OCI-M1 (cell line): ENCODE data around the gene IFFO2.

Source experiments
- DNase-seq: peaks from one replicate; lab custom pipeline; 2025; lab: John Stamatoyannopoulos, UW

Gene IFFO2

GRCh38 chr1:18936814-18937481, 19.5 kb downstream of the IFFO2 start:
- DNase-seq = no peak

DNA sequence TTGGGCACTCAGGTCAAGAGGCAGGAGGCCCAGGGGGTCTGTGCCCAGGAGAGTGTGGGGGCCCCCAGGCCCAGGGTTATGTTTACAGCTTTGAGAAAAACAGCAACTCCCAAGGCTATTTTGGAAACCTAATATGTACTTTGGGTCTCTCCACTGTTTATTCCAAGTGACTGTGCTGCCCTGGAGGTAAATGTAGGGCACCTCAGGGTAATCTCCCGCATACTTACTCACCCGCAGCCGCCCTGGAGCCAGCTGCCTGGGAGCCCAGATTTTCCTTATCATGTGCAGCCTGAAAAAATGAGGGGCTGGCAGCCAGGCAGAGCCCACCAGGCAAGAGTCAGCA, 20.0 kb downstream of the IFFO2 start:
- DNase-seq = no peak

DNA sequence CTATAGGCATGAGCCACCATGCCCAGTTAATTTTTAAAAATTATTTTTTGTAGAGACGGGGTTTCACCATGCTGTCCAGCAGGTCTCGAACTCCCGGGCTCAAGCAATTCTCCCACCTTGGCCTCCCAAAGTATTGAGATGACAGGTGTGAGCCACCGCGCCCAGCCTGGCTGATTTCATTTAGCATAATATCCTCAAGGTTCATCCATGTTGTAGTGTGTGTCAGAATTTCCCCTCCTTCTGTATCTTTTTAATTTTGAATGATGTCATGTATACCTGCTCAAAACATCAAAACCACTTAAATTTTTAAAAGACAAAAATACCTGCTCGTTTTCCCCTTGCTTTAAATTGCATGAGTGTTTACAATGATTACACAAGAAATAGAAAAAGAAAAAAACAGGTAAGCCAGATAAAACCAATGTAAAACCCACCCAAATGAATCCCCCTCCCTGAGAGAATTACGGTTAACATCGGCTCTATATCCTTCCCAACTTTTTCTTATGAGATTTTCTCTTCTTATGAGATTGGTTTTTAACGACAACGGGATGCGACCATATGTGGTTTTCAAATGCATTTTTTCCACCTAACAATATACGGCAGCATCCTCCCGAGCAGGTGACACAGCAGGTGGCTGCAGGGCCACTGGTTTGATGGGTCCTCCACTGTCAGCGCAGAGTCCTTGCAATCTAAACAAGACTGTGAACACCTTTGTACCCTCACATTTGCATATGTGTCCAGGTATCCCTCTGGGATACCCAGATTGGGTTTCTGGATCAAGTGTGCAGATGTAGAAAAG, 22.1 kb downstream of the IFFO2 start:
- DNase-seq = no peak

DNA sequence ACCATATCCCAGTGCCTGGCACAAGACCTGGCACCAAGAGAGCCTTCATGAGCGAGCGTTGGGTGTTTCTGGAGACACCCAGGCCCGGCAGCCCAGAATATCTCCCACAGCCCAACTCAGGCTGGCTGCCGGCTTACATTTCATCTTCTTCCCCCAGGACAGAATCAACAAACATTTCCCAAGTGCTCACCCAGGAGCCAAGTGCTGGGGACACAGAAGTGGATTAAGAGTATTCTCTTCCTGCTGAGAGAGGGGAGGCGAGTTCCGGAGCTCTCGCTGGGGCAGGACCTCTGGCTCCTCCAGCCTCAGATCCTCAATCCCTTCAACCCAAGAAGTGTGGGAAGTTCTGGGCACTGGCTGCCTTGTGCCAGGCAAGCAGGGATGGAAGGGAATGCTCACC, 23.6 kb downstream of the IFFO2 start:
- no peak for DNase-seq

DNA sequence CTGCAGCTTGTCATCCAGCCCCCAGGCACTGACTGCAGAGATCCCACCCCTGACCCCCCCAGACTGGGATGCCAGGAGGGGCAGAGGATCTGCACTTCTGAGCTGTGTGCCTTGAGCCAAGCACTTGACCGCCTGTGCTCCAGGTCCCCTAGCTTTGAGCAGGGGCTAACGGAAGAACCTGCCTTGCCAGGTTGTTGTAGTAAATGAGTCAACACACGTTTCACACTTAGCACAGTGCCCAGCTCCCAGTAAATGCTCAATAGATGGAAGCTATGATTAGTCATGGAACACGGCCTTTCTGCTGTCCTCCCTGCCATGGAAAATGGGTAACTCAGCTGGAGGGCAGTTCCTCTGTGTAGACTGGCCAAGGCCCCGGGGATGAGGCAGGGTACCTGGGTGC, 24.1 kb downstream of the IFFO2 start:
- no peak for DNase-seq

DNA sequence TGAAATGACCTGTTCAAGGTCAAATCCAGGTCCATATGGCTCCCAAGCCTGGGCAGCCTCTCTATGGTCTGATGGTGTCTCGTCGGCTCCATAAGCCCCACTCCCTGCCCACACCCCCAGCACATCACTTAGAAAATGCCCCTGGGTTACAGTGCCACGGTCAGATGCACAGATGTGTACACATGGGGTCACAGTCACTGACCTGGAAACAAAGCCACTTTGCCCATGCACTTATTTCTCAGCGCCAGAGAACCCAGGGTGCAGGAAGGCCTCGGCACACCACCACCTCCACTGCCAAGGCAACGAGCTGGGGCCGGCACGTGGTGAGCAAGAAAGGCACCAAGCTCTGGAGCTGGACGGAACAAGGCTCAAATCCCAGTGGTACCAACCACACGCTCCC, 24.7 kb downstream of the IFFO2 start:
- no peak for DNase-seq

GRCh38 chr1:18929686-18930085, 26.8 kb downstream of the IFFO2 start:
- no peak for DNase-seq

GRCh38 chr1:18928985-18929384, 27.5 kb downstream of the IFFO2 start:
- DNase-seq = no peak

DNA sequence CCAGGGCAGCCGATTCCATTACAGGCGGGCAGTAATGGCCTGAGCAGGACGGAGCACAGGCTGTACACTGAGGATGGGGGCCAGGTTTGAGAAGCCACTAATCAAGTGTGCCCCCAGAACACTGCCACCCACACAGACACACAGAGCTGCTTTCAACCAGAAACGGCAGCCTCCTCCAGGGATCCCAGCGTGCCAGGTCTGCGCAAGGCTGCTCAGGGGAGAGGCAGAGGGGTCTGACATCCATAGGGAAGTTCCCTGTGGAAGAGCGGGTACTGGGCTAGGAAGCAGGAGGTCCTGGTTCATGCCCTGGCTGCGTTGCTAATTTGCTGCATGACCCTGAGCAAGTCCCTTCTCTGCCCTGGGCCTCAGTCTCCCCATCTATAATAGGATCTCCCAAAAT, 28.1 kb downstream of the IFFO2 start:
- no peak for DNase-seq

DNA sequence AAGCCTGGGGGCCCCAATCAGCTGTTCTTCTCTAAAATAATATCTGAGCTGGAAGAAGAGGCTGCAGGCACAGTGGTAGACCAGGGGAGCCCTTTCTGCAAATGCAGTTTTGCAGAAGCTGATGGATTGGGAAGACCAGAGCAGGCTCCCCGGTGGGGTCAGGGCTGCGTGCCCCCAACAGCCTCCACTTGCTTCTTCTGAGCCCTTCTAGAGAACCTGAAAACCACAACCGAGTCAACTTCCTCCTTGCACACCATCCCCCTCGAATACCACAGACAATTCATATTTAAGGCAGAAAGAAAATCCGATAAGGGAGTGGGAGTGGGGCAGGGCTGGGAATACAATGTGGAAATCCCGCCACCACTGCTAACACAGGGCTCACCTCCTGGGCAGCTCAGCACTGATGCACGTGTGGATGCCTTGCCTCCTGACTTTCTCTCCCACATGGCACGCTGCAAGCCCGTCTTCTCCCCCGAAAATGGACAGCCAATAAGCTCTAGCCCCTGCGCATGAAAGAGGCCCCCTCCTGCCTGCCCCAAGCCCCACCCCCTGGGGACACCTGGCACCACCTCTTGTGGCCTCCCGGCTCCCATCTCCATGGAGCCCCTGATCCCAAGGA, 28.7 kb downstream of the IFFO2 start:
- DNase-seq = peak; percentile 79

- no peak for DNase-seq
Observed at GRCh38 chr1:18927082-18927653, 29.3 kb downstream of the IFFO2 start.

DNA sequence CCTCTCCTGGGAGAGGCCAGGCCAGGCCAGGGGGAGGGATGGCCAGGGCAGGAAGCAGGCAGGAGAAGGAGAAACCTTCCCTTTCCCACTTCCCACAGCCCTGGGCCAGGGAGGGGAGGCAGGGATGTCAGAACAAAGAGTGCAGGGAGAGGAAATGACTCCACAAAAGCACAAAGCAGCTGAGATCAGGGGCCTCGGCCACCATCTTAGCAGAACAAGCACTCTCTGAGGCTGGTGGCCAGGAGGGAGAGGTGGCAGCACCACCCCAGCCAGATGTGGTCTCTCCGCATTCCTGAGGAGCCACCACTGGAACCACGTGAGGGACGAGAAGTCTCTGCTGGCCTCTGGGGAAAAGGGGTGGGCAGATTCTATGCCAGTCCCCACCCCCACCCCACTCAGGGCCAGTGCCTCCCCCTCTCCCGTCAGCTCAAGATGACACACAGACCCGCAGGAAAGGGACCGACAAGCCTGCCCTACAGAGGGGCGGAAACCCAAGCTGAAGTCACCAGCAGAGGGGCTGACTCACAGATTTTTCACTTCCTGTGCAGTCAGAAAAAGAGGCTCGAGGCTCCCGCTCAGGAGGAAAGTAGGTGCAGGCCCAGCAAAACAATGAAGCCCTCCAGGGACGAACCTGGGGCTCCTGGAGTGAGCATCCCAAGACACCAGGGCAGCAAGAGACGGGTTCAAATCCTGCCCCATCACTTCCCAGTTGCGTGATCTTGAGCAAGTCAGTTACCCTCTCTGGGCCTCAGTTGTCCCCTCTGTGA, 30.0 kb downstream of the IFFO2 start:
- peak; percentile 36 for DNase-seq

DNA sequence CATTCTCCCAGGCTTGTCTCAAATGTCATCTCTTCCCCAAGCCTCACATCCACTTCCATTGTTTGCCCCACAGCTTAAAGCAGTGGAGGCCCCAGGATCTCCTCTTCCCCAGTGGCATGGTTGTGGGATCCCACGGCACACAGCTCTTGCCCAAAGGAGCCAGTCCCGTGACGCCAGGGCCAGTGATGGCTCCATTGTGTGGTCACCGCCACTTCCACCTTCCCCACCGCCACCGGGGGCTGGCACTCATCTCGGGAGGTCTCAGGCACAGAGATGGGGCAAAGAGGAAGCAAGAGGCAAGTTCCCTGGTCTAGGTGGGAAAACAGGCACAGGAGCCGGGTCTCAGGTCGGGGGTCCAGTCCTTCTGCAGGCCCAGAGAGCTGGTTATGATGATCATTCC, 31.2 kb downstream of the IFFO2 start:
- no peak for DNase-seq

DNA sequence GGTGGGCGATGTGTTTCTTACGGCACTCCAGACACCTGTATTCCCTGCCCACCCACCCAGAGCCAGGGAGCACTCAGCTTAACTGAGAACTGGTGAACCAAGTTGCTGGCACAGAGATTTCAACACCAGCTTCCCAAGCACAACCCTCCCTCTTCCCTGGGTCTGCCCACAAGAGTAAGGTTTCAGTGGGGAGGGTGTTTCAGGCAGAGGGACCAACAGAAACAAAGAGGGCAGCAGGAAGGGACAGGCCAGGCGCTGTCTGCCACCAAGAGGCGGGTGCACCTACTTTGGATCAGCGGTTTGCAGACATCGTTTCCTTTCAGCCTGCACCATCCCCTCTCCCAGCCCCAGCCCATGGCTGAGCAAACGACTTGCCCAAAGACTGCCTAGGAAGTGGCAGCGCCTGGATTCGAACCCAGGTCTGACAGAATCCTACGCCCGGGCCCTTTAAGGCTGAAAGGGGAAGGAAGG, 32.2 kb downstream of the IFFO2 start:
- DNase-seq = no peak

- no peak for DNase-seq
Observed at GRCh38 chr1:18923756-18924211, 32.7 kb downstream of the IFFO2 start.

DNA sequence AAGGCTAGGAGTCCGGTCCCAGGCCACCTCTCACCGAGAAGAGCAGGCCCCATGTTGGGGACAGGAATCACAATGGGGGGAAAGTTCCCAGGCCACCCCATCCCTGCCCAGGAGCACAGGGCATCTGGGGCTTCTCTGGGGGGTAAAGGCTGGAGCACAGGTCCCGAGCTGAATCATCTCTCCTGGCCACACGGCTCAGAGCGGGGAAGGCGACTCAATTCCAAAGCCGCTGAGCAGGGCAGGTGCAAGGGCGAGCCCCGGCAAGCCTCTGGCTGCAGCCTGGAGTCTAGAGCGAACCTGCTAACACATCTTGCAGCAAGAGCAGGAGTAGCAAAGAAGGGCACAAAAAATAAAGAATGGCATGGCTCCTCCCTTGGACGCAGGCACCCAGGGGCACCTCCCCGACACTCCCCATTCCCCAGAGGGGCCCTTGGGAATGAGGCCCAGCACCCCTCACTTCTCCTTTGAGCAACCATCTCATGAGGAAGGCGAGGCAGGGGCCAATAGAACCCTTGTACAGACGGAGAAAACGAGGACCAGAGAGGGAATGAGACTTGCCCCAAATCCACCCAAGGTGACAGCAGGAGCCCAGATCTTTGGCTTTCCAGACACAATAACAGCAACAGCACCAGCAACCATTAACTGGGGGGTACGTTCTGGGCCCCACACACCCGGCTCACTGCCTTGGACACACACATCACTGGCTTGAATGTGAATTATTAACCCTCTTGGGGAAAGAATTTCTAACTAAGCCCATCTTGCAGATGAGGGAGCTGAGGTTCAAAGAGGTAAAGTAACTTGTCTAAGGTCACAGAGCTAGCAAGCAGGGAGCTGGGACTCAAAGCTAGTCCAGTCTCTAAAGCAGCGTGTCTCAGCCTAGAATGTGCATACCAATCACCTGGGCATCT, 33.4 kb downstream of the IFFO2 start:
- DNase-seq = no peak

DNA sequence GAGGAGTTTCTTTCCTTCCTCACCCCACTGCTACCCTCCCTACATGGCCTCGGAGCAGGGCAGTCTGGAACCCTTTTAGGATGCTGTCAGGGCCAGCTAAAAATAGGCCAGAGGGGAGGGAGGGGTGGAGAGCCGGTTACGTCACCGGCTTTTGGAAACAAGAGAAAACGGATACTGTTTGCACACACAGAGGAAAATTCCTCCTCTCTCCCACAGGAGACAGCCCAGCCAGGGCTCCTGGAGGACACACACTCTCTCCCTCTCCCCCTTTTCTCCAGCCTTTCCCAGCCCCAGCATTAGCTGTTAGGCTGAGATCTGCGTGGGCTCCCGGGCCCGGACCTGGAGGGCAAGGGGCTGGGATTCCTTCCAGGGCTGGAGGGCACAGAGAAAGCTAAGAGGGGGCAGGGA, 34.2 kb downstream of the IFFO2 start:
- no peak for DNase-seq

GRCh38 chr1:18921516-18922251, 34.8 kb downstream of the IFFO2 start:
- peak; percentile 8 for DNase-seq

DNA sequence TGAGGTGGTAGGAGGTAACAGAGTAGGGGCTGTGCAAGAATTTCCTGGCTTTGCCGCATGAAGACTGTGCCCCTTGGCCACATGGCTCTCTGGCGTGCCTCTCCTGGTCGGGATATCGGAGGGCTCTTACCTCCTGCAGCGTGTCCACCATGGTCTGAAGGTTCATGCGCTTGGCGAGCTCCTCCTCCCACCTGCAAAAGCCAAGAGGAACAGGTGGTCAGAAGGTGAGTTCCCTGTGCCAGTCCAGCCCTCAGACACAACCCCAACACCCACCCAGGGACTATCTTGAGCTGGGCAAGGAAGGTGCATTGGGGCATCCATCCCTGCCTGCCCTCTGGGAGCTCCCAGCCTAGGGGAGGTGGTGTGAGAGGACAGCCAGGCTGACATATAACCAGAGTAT, 35.5 kb downstream of the IFFO2 start:
- DNase-seq = no peak

DNA sequence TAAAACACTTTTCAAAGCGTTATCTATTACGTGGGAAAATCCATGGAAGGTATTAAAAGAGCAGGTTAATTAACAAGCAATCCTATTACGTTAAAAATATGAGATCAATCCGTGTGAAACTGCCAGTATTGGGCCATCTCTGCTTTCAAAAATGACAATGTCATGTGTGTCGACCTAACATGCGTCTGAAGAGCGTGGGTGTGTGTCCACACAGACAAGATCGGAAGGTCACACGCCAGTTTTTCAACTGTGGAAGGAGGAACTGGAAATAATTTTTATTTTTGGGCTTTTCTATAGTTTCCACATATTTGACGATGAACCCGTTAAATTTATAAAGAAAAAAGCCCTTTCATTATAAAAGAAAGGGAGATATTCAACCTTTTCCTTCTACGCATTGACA, 36.5 kb downstream of the IFFO2 start:
- no peak for DNase-seq
